Sigmoid colon (tissue), 7 donors: ENCODE data around the gene TANGO6. TPM values are rescaled to one million over a fixed set of nuclear protein-coding genes. Genes with fewer than 3 reads are reported as not detected.

Source experiments
- DNase-seq: peaks from one replicate; pipeline ENCODE4 v3.0.0-alpha.2; 2019
- H3K27ac ChIP-seq, 4 donors: fragments of 200-600 bp; sonication (generic); one replicate each; pipeline ENCODE4 v1.5.1; 2016 to 2019; ENCODE audit warnings: mild to moderate bottlenecking in 1 of 4
- H3K27me3 ChIP-seq, 3 donors: fragments of 200-600 bp; sonication (generic); one replicate each; pipeline ENCODE4 v1.5.1; 2019; ENCODE audit warnings: mild to moderate bottlenecking in 1 of 3
- H3K36me3 ChIP-seq, 4 donors: fragments of 200-600 bp; sonication (generic); one replicate each; pipeline ENCODE4 v1.5.1; 2016 to 2019
- H3K4me1 ChIP-seq, 4 donors: fragments of 200-600 bp; sonication (generic); one replicate each; pipeline ENCODE4 v1.5.1; 2017 to 2019
- H3K4me3 ChIP-seq, 4 donors: fragments of 200-600 bp; sonication (generic); one replicate each; pipeline ENCODE4 v1.5.1; 2017 to 2019; ENCODE audit warnings: mild to moderate bottlenecking in 2 of 4, moderate library complexity in 1 of 4
- H3K9me3 ChIP-seq, 4 donors: fragments of 200-600 bp in 3 of 4; sonication (generic) in 3 of 4; one replicate each; pipeline versions ENCODE4 v1.5.1 to v1.6.1; 2013 to 2019
- EP300 ChIP-seq, 4 donors: sonication (generic); formaldehyde crosslinking; IDR thresholded peaks; one replicate each; pipeline ENCODE4 v1.6.1; 2017; ENCODE audit warnings: antibody characterized with exemption in 4 of 4
- POLR2A ChIP-seq, 2 donors: fragments of 450-650 bp; IDR thresholded peaks; one replicate each; pipeline ENCODE4 v1.6.1; 2016; ENCODE audit warnings: antibody characterized with exemption in 2 of 2, mild to moderate bottlenecking in 2 of 2, moderate library complexity in 2 of 2
- POLR2AphosphoS5 ChIP-seq, 4 donors: sonication (generic); formaldehyde crosslinking; IDR thresholded peaks; one replicate each; pipeline ENCODE4 v1.6.1; 2017; ENCODE audit warnings: antibody characterized with exemption in 4 of 4
- WGBS, 2 donors: extraction: QIAGEN DNeasy Blood & Tissue Kit; methylation state at CpG; one replicate each; pipeline ENCODE4 v1.1.7; 2013; 5-methylcytosine and 5-hydroxymethylcytosine counted together
- intact Hi-C: fragments of 100-400 bp; cut with DNase I; formaldehyde crosslinking; loops from one replicate; pipeline ENCODE4 v1.15.1; 2023
- polyA plus RNA-seq, 3 donors: library from polyadenylated mRNA; stranded (reverse); fragments of 200-250 nt; gene quantifications; one replicate each; pipeline ENCODE4 v1.2.3, GENCODE V29; 2013
- total RNA-seq, 4 donors: library from RNA; depleted of rRNA; stranded (reverse); fragments of >200 nt; gene quantifications; one replicate each; pipeline ENCODE4 v1.1.0, GENCODE V29; 2016
- TF ChIP-seq, protein P1 (sequence below), 4 experiments: fragments of 450-650 bp in 3 of 4; fragments of 200-600 bp in 1 of 4; IDR thresholded peaks; one replicate each; pipeline ENCODE4 v1.5.1; 2016 to 2019; ENCODE audit warnings: antibody characterized with exemption in 4 of 4, mild to moderate bottlenecking in 3 of 4, moderate library complexity in 2 of 4
- donor health status: healthy with polysubstance abuse.
- donor health status: Bipolar disorder and iron deficiency.
- donor health status: healthy.

TANGO6 gene
- total and polyA plus RNA-seq, 7 donors: 0.92 to 23.5 (median 16.0) TPM

DNA sequence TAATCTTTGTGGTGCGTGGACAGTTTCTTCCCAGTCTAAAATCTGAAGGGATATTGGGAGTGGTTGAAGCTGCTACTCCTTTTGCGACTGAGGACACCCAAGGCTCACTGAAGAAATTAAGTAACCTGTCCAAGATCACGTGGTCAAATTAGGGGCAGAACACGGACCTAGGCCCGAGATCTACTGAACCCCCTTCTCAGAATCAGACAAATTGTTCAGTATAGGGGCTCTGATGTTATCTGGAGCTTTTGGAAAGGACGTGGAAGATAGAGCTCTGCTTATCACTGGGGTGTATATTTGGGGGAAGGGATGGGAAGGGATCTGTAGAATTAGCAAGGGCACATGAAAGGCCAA is 857 bp downstream of the TANGO6 start:
- intact Hi-C loops: loop anchor here (5.0 to 10.0 kb wide), 2 partner anchors 139 to 317 kb away; no protein-coding TSS in a partner anchor
- no peaks in the 10 kb centered on the region for H3K36me3 ChIP-seq
- H3K4me1 ChIP-seq: peaks cover 0 to 32% (median 23%) of the 10 kb centered on the region in 4 donors
- peak overlapping the region; percentile 73 to 93 (median 90) for H3K4me3 ChIP-seq
- peak overlapping the region; percentile 84 to 94 (median 90) for H3K27ac ChIP-seq
- 6 to 7% methylated on average over 6 of the region's 6 CpGs for WGBS, 2 donors
- no peak for TF ChIP-seq POLR2AphosphoS5 (IDR thresholded peaks at IDR 0.05)
- TF ChIP-seq POLR2A (IDR thresholded peaks at IDR 0.05): no peak
- no peak for TF ChIP-seq EP300 (IDR thresholded peaks at IDR 0.05)
- TF ChIP-seq, protein P1, sequence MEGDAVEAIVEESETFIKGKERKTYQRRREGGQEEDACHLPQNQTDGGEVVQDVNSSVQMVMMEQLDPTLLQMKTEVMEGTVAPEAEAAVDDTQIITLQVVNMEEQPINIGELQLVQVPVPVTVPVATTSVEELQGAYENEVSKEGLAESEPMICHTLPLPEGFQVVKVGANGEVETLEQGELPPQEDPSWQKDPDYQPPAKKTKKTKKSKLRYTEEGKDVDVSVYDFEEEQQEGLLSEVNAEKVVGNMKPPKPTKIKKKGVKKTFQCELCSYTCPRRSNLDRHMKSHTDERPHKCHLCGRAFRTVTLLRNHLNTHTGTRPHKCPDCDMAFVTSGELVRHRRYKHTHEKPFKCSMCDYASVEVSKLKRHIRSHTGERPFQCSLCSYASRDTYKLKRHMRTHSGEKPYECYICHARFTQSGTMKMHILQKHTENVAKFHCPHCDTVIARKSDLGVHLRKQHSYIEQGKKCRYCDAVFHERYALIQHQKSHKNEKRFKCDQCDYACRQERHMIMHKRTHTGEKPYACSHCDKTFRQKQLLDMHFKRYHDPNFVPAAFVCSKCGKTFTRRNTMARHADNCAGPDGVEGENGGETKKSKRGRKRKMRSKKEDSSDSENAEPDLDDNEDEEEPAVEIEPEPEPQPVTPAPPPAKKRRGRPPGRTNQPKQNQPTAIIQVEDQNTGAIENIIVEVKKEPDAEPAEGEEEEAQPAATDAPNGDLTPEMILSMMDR (IDR thresholded peaks at IDR 0.05): no peak
- no peaks in the 10 kb centered on the region for H3K9me3 ChIP-seq
- no peak for DNase-seq
- no peaks in the 10 kb centered on the region for H3K27me3 ChIP-seq

DNA sequence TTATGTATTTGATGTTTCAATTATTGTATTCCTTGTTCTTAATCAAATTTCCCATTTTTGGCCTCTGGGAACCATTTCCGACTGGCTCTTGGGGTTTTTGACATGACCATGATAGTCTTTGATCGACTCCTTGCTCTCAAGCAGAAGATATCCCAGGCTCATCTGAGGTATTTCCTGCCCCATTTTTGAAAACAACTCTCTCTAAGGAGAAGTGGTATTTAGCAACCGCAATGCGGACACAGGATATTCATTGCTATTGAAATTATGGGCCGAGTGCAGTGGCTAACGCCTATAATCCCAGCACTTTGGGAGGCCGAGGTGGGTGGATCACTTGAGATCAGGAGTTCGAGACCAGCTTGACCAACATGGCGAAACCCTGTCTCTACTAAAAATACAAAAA is 5.5 kb downstream of the TANGO6 start:
- no peak for TF ChIP-seq POLR2A (IDR thresholded peaks at IDR 0.05)
- TF ChIP-seq, protein P1 (IDR thresholded peaks at IDR 0.05): no peak
- no peak for TF ChIP-seq POLR2AphosphoS5 (IDR thresholded peaks at IDR 0.05)
- no peak for TF ChIP-seq EP300 (IDR thresholded peaks at IDR 0.05)
- Histone ChIP-seq H3K36me3 (no peaks in the 10 kb centered on the region), H3K27me3 (no peaks in the 10 kb centered on the region), H3K4me3 (no peak overlapping the region), H3K9me3 (no peaks in the 10 kb centered on the region), H3K4me1 (peaks cover 0 to 14% (median 10%) of the 10 kb centered on the region in 4 donors), H3K27ac (no peak overlapping the region)
- 84 to 95% methylated on average over 9 of the region's 9 CpGs for WGBS, 2 donors
- intact Hi-C loops: loop anchor here (5.0 to 10.0 kb wide), 2 partner anchors 144 to 284 kb away; partner anchors contain the start of genes CHTF8 and UTP4
- no peak for DNase-seq

DNA sequence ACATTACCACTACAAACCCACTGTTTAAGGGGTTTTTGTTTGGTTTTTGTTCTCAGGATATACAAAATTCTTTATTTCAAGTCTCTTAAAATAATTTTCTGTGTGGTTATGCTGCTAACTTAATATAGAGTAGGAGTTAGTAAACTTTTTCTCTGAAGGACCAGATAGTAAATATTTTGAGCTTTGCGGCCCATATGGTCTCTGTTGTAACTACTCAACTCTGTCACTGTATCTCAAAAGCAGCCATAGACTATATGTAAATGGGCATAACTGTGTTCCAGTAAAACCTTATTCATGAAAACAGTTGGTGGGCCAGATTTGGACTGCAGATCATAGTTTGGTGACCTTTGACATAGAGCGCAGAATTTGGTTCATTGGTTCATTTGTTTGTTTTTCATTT is 7.2 kb downstream of the TANGO6 start:
- 96 to 97% methylated on average over 2 of the region's 2 CpGs for WGBS, 2 donors
- H3K27ac ChIP-seq: no peak overlapping the region
- DNase-seq: no peak
- H3K9me3 ChIP-seq: no peaks in the 10 kb centered on the region
- TF ChIP-seq EP300 (IDR thresholded peaks at IDR 0.05) (no peak), POLR2AphosphoS5 (IDR thresholded peaks at IDR 0.05) (no peak), POLR2A (IDR thresholded peaks at IDR 0.05) (no peak)
- TF ChIP-seq, protein P1 (IDR thresholded peaks at IDR 0.05): no peak
- peaks cover 0 to 8% (median 5%) of the 10 kb centered on the region in 4 donors for H3K4me1 ChIP-seq
- no peaks in the 10 kb centered on the region for H3K27me3 ChIP-seq
- H3K36me3 ChIP-seq: no peaks in the 10 kb centered on the region
- intact Hi-C loops: no loop called here
- no peak overlapping the region for H3K4me3 ChIP-seq

DNA sequence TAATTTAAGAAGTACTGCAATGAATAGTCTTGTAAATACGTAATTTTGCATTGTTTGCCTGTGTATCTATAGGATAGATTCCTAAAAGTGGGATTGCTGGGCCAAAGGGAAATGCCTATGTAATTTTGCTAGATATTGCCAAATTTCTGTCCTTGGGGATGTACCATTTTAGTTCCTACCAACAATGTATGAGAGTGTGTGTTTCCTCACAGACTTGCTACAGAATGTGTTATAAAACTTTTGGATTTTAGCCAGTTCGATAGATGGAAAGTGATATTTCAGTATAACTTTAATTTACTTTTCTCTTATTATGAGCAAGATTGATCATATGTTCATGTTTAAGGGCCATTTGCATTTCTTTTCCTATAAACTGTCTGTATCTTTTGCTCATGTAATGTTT is 8.3 kb downstream of the TANGO6 start:
- intact Hi-C loops: no loop called here
- Histone ChIP-seq H3K27ac (no peak overlapping the region), H3K27me3 (no peaks in the 10 kb centered on the region), H3K4me3 (no peak overlapping the region), H3K9me3 (no peaks in the 10 kb centered on the region), H3K4me1 (peaks cover 0 to 17% (median 10%) of the 10 kb centered on the region in 4 donors), H3K36me3 (no peaks in the 10 kb centered on the region)
- no peak for DNase-seq
- TF ChIP-seq, protein P1 (IDR thresholded peaks at IDR 0.05): no peak
- TF ChIP-seq POLR2A (IDR thresholded peaks at IDR 0.05): no peak
- TF ChIP-seq EP300 (IDR thresholded peaks at IDR 0.05): no peak
- TF ChIP-seq POLR2AphosphoS5 (IDR thresholded peaks at IDR 0.05): no peak
- 80 to 89% methylated on average over 2 of the region's 2 CpGs for WGBS, 2 donors

DNA sequence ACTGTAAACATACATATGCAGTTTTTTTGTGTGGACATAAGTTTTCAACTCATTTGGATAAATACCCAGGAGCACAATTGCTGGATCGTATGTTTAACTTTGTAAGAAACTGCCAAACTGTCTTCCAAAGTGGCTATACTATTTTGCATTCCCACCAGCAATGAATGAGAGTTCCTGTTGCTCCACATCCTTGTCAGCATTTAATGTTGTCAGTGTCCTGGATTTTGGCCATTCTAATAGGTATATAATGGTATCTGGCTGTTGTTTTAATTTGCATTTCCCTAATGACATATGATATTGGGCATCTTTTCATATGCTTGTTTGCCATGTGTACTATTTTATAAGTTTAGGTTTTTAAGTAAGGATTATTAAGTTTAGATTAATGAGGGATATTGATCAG is 14.1 kb downstream of the TANGO6 start:
- Histone ChIP-seq H3K9me3 (no peaks in the 10 kb centered on the region), H3K27me3 (no peaks in the 10 kb centered on the region), H3K36me3 (peaks cover 0 to 25% (median 8%) of the 10 kb centered on the region in 4 donors), H3K4me1 (peaks cover 0 to 10% (median 4%) of the 10 kb centered on the region in 4 donors), H3K4me3 (no peak overlapping the region), H3K27ac (no peak overlapping the region)
- DNase-seq: no peak
- 91 to 97% methylated on average over 1 of the region's 1 CpG for WGBS, 2 donors
- intact Hi-C loops: no loop called here
- TF ChIP-seq EP300 (IDR thresholded peaks at IDR 0.05) (no peak), POLR2AphosphoS5 (IDR thresholded peaks at IDR 0.05) (no peak)
